Neural cell (in vitro differentiated cells): ENCODE data around the gene FOXO1. TPM values are rescaled to one million over a fixed set of nuclear protein-coding genes. Genes with fewer than 3 reads are reported as not detected.

Experiments
- H2AFZ ChIP-seq: fragments of 200-600, 300-800 bp; sonication (generic), shearing (Covaris generic); 2 replicates; pipeline ENCODE4 v1.6.0; 2014; ENCODE audit warnings: low read depth, mild to moderate bottlenecking, antibody characterized with exemption, low read length, moderate library complexity
- H3F3A ChIP-seq: fragments of 200-600 bp; shearing (Covaris generic); 2 replicates; pipeline ENCODE4 v1.6.1; 2016; ENCODE audit warnings: mild to moderate bottlenecking, moderate library complexity, mixed read lengths, antibody characterized with exemption, low read length; ENCODE audit not compliant: insufficient read depth, poor library complexity, severe bottlenecking
- H3K27ac ChIP-seq: fragments of 200-600, 300-800 bp; sonication (generic), shearing (Covaris generic); 2 replicates; pipeline ENCODE4 v1.5.1; 2014; ENCODE audit warnings: mild to moderate bottlenecking, low read length, moderate library complexity
- H3K27me3 ChIP-seq: fragments of 300-800, 200-600 bp; sonication (generic), shearing (Covaris generic); 2 replicates; pipeline ENCODE4 v1.6.0; 2014; ENCODE audit warnings: mild to moderate bottlenecking, low read depth, low read length, moderate library complexity; ENCODE audit not compliant: insufficient read depth
- H3K36me3 ChIP-seq: fragments of 300-800, 200-600 bp; sonication (generic), shearing (Covaris generic); 2 replicates; pipeline ENCODE4 v1.5.1; 2014; ENCODE audit warnings: mild to moderate bottlenecking, antibody characterized with exemption, low read length, moderate library complexity; ENCODE audit not compliant: insufficient read depth
- H3K4me2 ChIP-seq: fragments of 300-800, 200-600 bp; sonication (generic), shearing (Covaris generic); 2 replicates; pipeline ENCODE4 v1.6.0; 2014; ENCODE audit warnings: mild to moderate bottlenecking, low read length
- H3K4me3 ChIP-seq: fragments of 300-800, 200-600 bp; sonication (generic), shearing (Covaris generic); 2 replicates; pipeline ENCODE4 v1.5.1; 2014; ENCODE audit warnings: mild to moderate bottlenecking, low read length, moderate library complexity
- H3K79me2 ChIP-seq: fragments of 200-600 bp; shearing (Covaris generic); replicated peaks from 2 replicates; pipeline ENCODE4 v1.6.0; 2014; ENCODE audit warnings: mild to moderate bottlenecking, low read length, moderate library complexity; ENCODE audit not compliant: insufficient read depth
- H3K9ac ChIP-seq: fragments of 300-800, 200-600 bp; sonication (generic), shearing (Covaris generic); 2 replicates; pipeline ENCODE4 v1.6.1; 2016; ENCODE audit warnings: mild to moderate bottlenecking, low read length, mixed read lengths
- H3K9me2 ChIP-seq: fragments of 200-600 bp; shearing (Covaris generic); 2 replicates; pipeline ENCODE4 v1.6.1; 2016; ENCODE audit warnings: mild to moderate bottlenecking, low read length, mixed read lengths; ENCODE audit not compliant: insufficient read depth
- H3K9me3 ChIP-seq: fragments of 200-600, 300-800 bp; sonication (generic), shearing (Covaris generic); 2 replicates; pipeline ENCODE4 v1.6.1; 2016; ENCODE audit warnings: mild to moderate bottlenecking, mixed run types, low read length, moderate library complexity, mixed read lengths
- H4K20me1 ChIP-seq: fragments of 200-600 bp; shearing (Covaris generic); 2 replicates; pipeline ENCODE4 v1.6.1; 2016; ENCODE audit warnings: mild to moderate bottlenecking, mixed run types; ENCODE audit not compliant: insufficient read depth
- EP300 ChIP-seq: fragments of 450-650 bp; conservative IDR thresholded peaks from 2 replicates; pipeline ENCODE4 v1.6.1; 2014; ENCODE audit warnings: antibody characterized with exemption, mild to moderate bottlenecking, moderate library complexity; ENCODE audit not compliant: poor library complexity, severe bottlenecking
- EZH2 ChIP-seq: fragments of 200-600, 300-800 bp; shearing (Covaris generic), sonication (generic); IDR thresholded peaks from 2 replicates; pipeline ENCODE4 v1.6.1; 2014; ENCODE audit warnings: antibody characterized with exemption, low read length, borderline replicate concordance, mild to moderate bottlenecking; ENCODE audit not compliant: insufficient read depth, poor library complexity, severe bottlenecking
- MXI1 ChIP-seq: fragments of 450-650 bp; conservative IDR thresholded peaks from 2 replicates; pipeline ENCODE4 v1.6.1; 2014; ENCODE audit warnings: antibody characterized with exemption, mild to moderate bottlenecking; ENCODE audit not compliant: poor library complexity, severe bottlenecking
- POLR2AphosphoS5 ChIP-seq: IDR thresholded peaks from 2 replicates; pipeline ENCODE4 v1.6.1; 2012
- RAD21 ChIP-seq: fragments of 450-650 bp; conservative IDR thresholded peaks from 2 replicates; pipeline ENCODE4 v1.6.1; 2014; ENCODE audit warnings: antibody characterized with exemption, mild to moderate bottlenecking, moderate library complexity
- SMC3 ChIP-seq: fragments of 450-650 bp; conservative IDR thresholded peaks from 2 replicates; pipeline ENCODE4 v1.6.1; 2014; ENCODE audit warnings: antibody characterized with exemption, mild to moderate bottlenecking, moderate library complexity; ENCODE audit not compliant: poor library complexity
- TAF1 ChIP-seq: IDR thresholded peaks from 2 replicates; pipeline ENCODE4 v1.6.1; 2012; ENCODE audit warnings: low read depth
- polyA plus RNA-seq: library from polyadenylated mRNA; depleted of rRNA; stranded (reverse); fragments of >200 nt; gene quantifications from 2 replicates; pipeline ENCODE4 v1.2.3, GENCODE V29; 2014
- TF ChIP-seq, protein P1 (sequence below): fragments of 450-650 bp; IDR thresholded peaks from 2 replicates; pipeline ENCODE4 v1.5.1; 2014; ENCODE audit warnings: antibody characterized with exemption, mild to moderate bottlenecking, moderate library complexity; ENCODE audit not compliant: poor library complexity, severe bottlenecking
- TF ChIP-seq, protein P2 (sequence below): IDR thresholded peaks from 2 replicates; pipeline ENCODE4 v1.6.1; 2012; ENCODE audit warnings: borderline replicate concordance

Gene FOXO1
- polyA plus RNA-seq, 1 donor from 2014 or later = 1.2 TPM

DNA sequence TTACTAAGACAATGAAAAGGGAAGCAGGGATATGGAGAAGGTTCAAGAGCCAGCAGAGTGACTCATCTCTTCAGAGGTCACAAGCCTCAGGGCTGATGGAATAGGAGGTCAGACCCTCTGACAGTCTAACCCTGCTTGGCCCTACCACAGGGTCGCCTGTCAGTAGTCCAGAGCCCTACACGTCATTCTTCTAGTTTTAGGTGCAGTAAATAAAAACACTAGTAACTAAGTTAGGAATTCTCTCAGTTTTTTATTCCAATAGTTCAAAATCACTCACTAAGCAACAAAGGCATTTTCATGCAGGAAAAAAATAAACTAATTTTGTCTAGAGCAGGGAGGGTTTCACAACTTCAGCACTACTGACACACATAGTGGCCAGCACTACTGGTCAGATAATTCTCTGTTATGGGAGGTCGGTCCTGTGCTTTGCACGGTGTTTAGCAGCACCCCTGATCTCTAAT is 27.2 kb downstream of the FOXO1 start:
- no peaks in the 10 kb centered on the region for H3K79me2 ChIP-seq
- TF ChIP-seq EZH2 = no peak
- TF ChIP-seq MXI1 = no peak
- TF ChIP-seq, protein P1, sequence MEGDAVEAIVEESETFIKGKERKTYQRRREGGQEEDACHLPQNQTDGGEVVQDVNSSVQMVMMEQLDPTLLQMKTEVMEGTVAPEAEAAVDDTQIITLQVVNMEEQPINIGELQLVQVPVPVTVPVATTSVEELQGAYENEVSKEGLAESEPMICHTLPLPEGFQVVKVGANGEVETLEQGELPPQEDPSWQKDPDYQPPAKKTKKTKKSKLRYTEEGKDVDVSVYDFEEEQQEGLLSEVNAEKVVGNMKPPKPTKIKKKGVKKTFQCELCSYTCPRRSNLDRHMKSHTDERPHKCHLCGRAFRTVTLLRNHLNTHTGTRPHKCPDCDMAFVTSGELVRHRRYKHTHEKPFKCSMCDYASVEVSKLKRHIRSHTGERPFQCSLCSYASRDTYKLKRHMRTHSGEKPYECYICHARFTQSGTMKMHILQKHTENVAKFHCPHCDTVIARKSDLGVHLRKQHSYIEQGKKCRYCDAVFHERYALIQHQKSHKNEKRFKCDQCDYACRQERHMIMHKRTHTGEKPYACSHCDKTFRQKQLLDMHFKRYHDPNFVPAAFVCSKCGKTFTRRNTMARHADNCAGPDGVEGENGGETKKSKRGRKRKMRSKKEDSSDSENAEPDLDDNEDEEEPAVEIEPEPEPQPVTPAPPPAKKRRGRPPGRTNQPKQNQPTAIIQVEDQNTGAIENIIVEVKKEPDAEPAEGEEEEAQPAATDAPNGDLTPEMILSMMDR = no peak
- no peak for TF ChIP-seq TAF1
- no peak for TF ChIP-seq SMC3
- TF ChIP-seq EP300 = no peak
- TF ChIP-seq, protein P2, sequence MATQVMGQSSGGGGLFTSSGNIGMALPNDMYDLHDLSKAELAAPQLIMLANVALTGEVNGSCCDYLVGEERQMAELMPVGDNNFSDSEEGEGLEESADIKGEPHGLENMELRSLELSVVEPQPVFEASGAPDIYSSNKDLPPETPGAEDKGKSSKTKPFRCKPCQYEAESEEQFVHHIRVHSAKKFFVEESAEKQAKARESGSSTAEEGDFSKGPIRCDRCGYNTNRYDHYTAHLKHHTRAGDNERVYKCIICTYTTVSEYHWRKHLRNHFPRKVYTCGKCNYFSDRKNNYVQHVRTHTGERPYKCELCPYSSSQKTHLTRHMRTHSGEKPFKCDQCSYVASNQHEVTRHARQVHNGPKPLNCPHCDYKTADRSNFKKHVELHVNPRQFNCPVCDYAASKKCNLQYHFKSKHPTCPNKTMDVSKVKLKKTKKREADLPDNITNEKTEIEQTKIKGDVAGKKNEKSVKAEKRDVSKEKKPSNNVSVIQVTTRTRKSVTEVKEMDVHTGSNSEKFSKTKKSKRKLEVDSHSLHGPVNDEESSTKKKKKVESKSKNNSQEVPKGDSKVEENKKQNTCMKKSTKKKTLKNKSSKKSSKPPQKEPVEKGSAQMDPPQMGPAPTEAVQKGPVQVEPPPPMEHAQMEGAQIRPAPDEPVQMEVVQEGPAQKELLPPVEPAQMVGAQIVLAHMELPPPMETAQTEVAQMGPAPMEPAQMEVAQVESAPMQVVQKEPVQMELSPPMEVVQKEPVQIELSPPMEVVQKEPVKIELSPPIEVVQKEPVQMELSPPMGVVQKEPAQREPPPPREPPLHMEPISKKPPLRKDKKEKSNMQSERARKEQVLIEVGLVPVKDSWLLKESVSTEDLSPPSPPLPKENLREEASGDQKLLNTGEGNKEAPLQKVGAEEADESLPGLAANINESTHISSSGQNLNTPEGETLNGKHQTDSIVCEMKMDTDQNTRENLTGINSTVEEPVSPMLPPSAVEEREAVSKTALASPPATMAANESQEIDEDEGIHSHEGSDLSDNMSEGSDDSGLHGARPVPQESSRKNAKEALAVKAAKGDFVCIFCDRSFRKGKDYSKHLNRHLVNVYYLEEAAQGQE = no peak
- no peak for TF ChIP-seq RAD21
- no peak for TF ChIP-seq POLR2AphosphoS5
- H3K4me3 ChIP-seq = no peak overlapping the region
- no peaks in the 10 kb centered on the region for H3K9me2 ChIP-seq
- H3K9ac ChIP-seq = no peak overlapping the region
- no peaks in the 10 kb centered on the region for H3F3A ChIP-seq
- H4K20me1 ChIP-seq = no peaks in the 10 kb centered on the region
- no peaks in the 10 kb centered on the region for H3K36me3 ChIP-seq
- no peaks in the 10 kb centered on the region for H3K27me3 ChIP-seq
- H3K27ac ChIP-seq = no peak overlapping the region
- H3K9me3 ChIP-seq = no peaks in the 10 kb centered on the region
- no peak overlapping the region for H2AFZ ChIP-seq
- H3K4me2 ChIP-seq = no peak overlapping the region

DNA sequence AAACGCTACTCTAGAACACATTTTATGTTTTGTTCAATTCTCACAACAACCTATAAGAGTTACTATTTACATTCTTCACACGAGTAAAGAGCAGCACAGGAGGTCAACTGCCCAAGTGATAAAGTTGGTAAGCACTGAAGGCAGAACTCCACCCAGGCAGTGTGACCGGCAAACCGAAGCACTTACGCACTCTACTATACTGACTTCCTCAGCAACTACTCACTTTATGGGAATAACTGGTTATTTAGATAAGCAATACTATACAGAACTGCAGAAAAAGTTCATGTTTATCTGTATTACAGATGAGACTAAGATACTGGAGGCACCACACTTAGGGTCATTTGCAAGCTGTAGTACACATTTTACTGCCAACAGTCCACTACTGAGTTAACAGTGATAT is 28.8 kb downstream of the FOXO1 start:
- H3K9me3 ChIP-seq = no peaks in the 10 kb centered on the region
- H3K9me2 ChIP-seq = no peaks in the 10 kb centered on the region
- H3K4me2 ChIP-seq = no peak overlapping the region
- no peaks in the 10 kb centered on the region for H4K20me1 ChIP-seq
- no peak overlapping the region for H3K9ac ChIP-seq
- H3K27ac ChIP-seq = no peak overlapping the region
- no peaks in the 10 kb centered on the region for H3K79me2 ChIP-seq
- no peak overlapping the region for H2AFZ ChIP-seq
- TF ChIP-seq SMC3 (no peak), POLR2AphosphoS5 (no peak), EZH2 (no peak), TAF1 (no peak), MXI1 (no peak), RAD21 (no peak), EP300 (no peak)
- TF ChIP-seq, protein P2 = no peak
- TF ChIP-seq, protein P1 = no peak
- no peaks in the 10 kb centered on the region for H3K27me3 ChIP-seq
- H3K36me3 ChIP-seq = no peaks in the 10 kb centered on the region
- no peaks in the 10 kb centered on the region for H3F3A ChIP-seq
- H3K4me3 ChIP-seq = no peak overlapping the region
